ENCODE results near the gene S1PR4. TPM values are rescaled to one million over a fixed set of nuclear protein-coding genes. Genes with fewer than 3 reads are reported as not detected.
"Not testable (repeated sequence)": the region's sequence is repeated elsewhere in the genome, so short reads cannot be mapped to it uniquely, and the experiment has no call there.

S1PR4 gene
- total RNA-seq, 1 donor from 2014 or later: not detected

GRCh38 chr19:3220576-3220975, 42.0 kb downstream of the S1PR4 start:
- DNase-seq (ENCODE audit: low read depth): no peak
- no peak overlapping the region for H3K4me3 ChIP-seq (ENCODE audit: low read depth, low read length)
- TF ChIP-seq CTCF (conservative IDR thresholded peaks at IDR 0.05; ENCODE audit: low read depth, low read length): no peak

DNA sequence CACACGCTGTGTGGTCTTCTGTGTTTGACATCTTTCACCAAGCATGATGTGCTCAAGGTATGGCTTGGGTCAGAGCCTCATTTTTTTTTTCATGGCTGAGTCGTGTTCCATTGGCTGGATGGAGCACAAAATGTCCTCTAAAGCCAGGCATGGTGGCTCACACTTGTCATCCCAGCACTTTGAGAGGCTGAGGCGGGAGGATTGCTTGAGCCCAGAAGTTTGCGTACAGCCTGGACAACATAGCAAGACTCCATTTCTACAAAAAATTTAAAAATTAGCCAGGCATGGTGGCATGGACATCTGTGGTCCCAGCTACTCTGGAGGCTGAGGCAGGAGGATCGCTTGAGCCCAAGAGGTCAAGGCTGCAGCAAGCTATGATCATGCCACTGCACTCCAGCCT, 43.0 kb downstream of the S1PR4 start:
- not testable (repeated sequence) for H3K4me3 ChIP-seq (ENCODE audit: low read depth, low read length); DNase-seq (ENCODE audit: low read depth)

- no peak overlapping the region for H3K4me3 ChIP-seq (ENCODE audit: low read depth, low read length)
- TF ChIP-seq CTCF (conservative IDR thresholded peaks at IDR 0.05; ENCODE audit: low read depth, low read length): no peak
- no peak for DNase-seq (ENCODE audit: low read depth)
These were observed 44.1 kb downstream of the S1PR4 start for GRCh38 chr19:3222709-3223108.

DNA sequence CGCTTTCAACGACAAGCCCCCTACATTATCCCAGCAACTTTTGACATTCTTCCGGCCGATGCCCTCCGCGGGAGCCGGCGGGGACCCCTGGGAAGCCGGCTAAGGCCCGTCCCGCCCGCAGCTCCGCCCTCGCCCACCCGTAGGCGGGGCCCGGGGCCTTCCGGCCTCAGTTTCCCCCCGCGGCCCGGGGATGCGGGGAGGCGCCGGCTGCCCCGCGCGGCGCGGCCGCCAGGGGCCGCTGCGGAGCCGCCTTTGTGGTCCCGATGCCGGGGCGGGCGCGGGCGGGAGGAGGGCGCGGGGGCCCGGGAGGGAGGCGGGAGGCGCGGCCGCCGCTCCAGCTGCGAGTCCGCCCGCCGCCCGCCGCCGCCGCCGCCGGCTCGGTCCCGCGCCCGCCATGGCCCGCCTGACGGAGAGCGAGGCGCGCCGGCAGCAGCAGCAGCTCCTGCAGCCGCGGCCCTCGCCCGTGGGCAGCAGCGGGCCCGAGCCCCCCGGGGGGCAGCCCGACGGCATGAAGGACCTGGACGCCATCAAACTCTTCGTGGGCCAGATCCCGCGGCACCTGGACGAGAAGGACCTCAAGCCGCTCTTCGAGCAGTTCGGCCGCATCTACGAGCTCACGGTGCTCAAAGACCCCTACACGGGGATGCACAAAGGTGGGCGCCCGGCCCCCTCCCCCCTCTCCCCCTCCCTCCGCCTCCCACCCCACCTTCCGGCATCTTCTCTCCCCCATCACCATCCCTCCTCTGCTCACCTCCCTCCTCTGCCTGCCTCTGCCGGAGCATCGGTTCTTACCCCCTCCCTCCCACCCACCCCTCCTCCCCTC, 46.0 kb downstream of the S1PR4 start, which contains the start of gene CELF5:
Gene CELF5, plus strand, starts transcription at position 316 of the 823 bp plus-strand sequence. Its CDS starts 79 bp downstream, at position 395.
- peak; percentile 23 for TF ChIP-seq CTCF (conservative IDR thresholded peaks at IDR 0.05; ENCODE audit: low read depth, low read length)
- H3K4me3 ChIP-seq (ENCODE audit: low read depth, low read length): no peak within 1 kb of the TSS
- DNase-seq (ENCODE audit: low read depth): no peak

GRCh38 chr19:3225169-3225485, 46.6 kb downstream of the S1PR4 start:
- no peak overlapping the region for H3K4me3 ChIP-seq (ENCODE audit: low read depth, low read length)

DNA sequence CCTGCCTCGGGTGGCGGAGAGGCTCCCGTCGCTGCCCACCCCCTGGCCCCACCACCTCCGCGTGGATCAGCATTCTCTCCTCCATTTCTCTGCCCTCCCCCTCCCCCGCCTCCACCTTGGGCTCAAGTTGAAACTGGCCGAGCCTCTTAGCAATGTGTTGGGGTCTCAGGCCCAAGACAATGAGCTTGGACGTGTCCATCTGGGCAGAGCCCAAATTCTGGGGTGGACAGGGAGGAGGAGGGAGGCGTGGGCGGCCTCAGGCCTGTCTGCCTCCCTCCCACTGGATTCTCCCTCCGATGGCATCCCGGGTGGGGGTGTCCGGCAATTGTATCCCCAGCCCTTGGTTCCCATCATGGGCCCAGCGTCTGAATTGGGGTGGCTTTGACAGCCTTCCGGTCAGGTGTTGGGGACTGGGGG, 47.1 kb downstream of the S1PR4 start:
- H3K4me3 ChIP-seq (ENCODE audit: low read depth, low read length): no peak overlapping the region
- no peak for TF ChIP-seq CTCF (conservative IDR thresholded peaks at IDR 0.05; ENCODE audit: low read depth, low read length)

More at GRCh38 chr19:3225169-3225485, 46.6 kb downstream of the S1PR4 start:
- DNase-seq (ENCODE audit: low read depth): no peak
- no peak for TF ChIP-seq CTCF (conservative IDR thresholded peaks at IDR 0.05; ENCODE audit: low read depth, low read length)

DNA sequence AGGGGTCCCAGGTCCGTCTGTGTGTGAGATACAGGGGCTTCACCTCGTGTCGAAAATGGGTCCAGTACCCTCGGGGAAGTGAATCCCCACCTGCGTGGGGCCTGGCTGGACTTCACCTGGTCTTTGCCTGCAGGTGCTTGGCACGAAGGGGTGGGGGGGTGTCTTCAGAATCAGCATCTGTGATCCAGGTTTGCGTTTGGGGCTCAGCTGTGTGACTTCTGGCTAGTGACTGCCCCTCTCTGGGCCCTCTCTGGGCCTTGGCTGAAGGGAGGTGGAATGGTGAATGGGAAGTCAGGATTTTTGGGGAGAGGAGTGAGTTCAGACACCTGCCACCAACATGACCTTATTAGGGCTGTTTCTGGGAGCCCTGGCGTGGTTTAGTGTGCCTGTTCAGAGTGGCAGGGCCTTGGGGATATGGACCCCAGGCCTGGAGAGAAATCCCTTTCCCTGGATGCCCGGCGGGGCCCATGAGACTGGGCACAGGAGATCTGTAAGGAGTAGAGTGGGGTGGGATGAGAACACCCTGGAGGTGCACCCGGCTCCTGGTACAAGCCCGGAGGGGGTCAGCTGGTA, 48.6 kb downstream of the S1PR4 start:
- no peak overlapping the region for H3K4me3 ChIP-seq (ENCODE audit: low read depth, low read length)
- no peak for TF ChIP-seq CTCF (conservative IDR thresholded peaks at IDR 0.05; ENCODE audit: low read depth, low read length)
- DNase-seq (ENCODE audit: low read depth): no peak

More for the DNA sequence above, 47.1 kb downstream of the S1PR4 start:
- no peak for DNase-seq (ENCODE audit: low read depth)

Data from epithelial cell of proximal tubule (primary cell).